OCI-LY1 (cell line): ENCODE measurements around the gene HMGCS1.
"Not testable (repeated sequence)": the region's sequence is repeated elsewhere in the genome, so short reads cannot be mapped to it uniquely, and the experiment has no call there.

ENCODE experiments used
- H2AFZ ChIP-seq: fragments of 200-600 bp; sonication (generic), shearing (Covaris generic); 2 replicates; pipeline ENCODE4 v1.6.0; 2014; ENCODE audit warnings: antibody characterized with exemption, mild to moderate bottlenecking, low read length
- H3F3A ChIP-seq: fragments of 200-600 bp; sonication (generic), shearing (Covaris generic); 2 replicates; pipeline ENCODE4 v1.6.0; 2014; ENCODE audit warnings: mild to moderate bottlenecking, antibody characterized with exemption, low read length, moderate library complexity; ENCODE audit not compliant: insufficient read depth
- H3K27ac ChIP-seq: fragments of 200-600 bp; sonication (generic); 2 replicates; pipeline ENCODE4 v1.5.1; 2014; ENCODE audit warnings: low read length, mixed run types, mild to moderate bottlenecking, low read depth; ENCODE audit not compliant: poor library complexity, severe bottlenecking
- H3K27me3 ChIP-seq: fragments of 200-600 bp; sonication (generic); 2 replicates; pipeline ENCODE4 v1.6.0; 2014; ENCODE audit warnings: antibody characterized with exemption, mild to moderate bottlenecking, low read length, moderate library complexity; ENCODE audit not compliant: insufficient read depth
- H3K36me3 ChIP-seq: fragments of 200-600 bp; sonication (generic); 2 replicates; pipeline ENCODE4 v1.6.1; 2014; ENCODE audit warnings: mild to moderate bottlenecking, antibody characterized with exemption, low read length, moderate library complexity, mixed read lengths; ENCODE audit not compliant: insufficient read depth
- H3K4me1 ChIP-seq: fragments of 200-600 bp; sonication (generic); 2 replicates; pipeline ENCODE4 v1.5.1; 2014; ENCODE audit warnings: mild to moderate bottlenecking, low read length, moderate library complexity; ENCODE audit not compliant: insufficient read depth, severe bottlenecking
- H3K4me2 ChIP-seq: fragments of 200-600 bp; sonication (generic), shearing (Covaris generic); 2 replicates; pipeline ENCODE4 v1.6.1; 2014; ENCODE audit warnings: low read length
- H3K4me3 ChIP-seq: fragments of 200-600 bp; sonication (generic); 2 replicates; pipeline ENCODE4 v1.5.1; 2014; ENCODE audit warnings: low read length, low read depth, mild to moderate bottlenecking, mixed read lengths; ENCODE audit not compliant: poor library complexity, severe bottlenecking
- H3K79me2 ChIP-seq: fragments of 200-600 bp; shearing (Covaris generic); 2 replicates; pipeline ENCODE4 v1.6.1; 2016; ENCODE audit warnings: mixed run types, low read length, mixed read lengths; ENCODE audit not compliant: insufficient read depth
- H3K9ac ChIP-seq: fragments of 200-600 bp; sonication (generic), shearing (Covaris generic); 2 replicates; pipeline ENCODE4 v1.6.1; 2014; ENCODE audit warnings: mild to moderate bottlenecking, low read length, mixed read lengths
- H3K9me2 ChIP-seq: fragments of 200-600 bp; sonication (generic), shearing (Covaris generic); 2 replicates; pipeline ENCODE4 v1.6.1; 2014; ENCODE audit warnings: low read depth, mild to moderate bottlenecking, low read length, mixed read lengths
- H3K9me3 ChIP-seq: fragments of 200-600 bp; shearing (Covaris generic); 2 replicates; pipeline ENCODE4 v1.6.1; 2014; ENCODE audit warnings: low read length, mixed read lengths
- H4K20me1 ChIP-seq: fragments of 200-600 bp; sonication (generic), shearing (Covaris generic); 2 replicates; pipeline ENCODE4 v1.6.0; 2016; ENCODE audit warnings: mild to moderate bottlenecking, low read length; ENCODE audit not compliant: insufficient read depth
- CTCF ChIP-seq: fragments of 200-600 bp; sonication (generic), shearing (Covaris generic); IDR thresholded peaks from 2 replicates; pipeline ENCODE4 v1.5.1; 2017; ENCODE audit warnings: mild to moderate bottlenecking, antibody characterized with exemption, low read length, moderate library complexity, mixed read lengths
- EZH2 ChIP-seq: fragments of 200-600 bp; sonication (generic), shearing (Covaris generic); IDR thresholded peaks from 2 replicates; pipeline ENCODE4 v1.8.0; 2017; ENCODE audit warnings: borderline replicate concordance, mixed run types, mild to moderate bottlenecking, antibody characterized with exemption, low read length, moderate library complexity, mixed read lengths

The HMGCS1 gene

GRCh38 chr5:43336159-43336558 is 22.9 kb upstream of the HMGCS1 start:
- no peak overlapping the region for H3K4me3 ChIP-seq
- H3K4me1 ChIP-seq, result no peaks in the 10 kb centered on the region
- H3K36me3 ChIP-seq, result no peaks in the 10 kb centered on the region
- H2AFZ ChIP-seq, result no peak overlapping the region
- H3K9ac ChIP-seq, result no peak overlapping the region
- peaks cover 2% of the 10 kb centered on the region; the same call in 1 of the 2 replicates for H3K27me3 ChIP-seq
- no peaks in the 10 kb centered on the region for H3K9me3 ChIP-seq
- no peak for TF ChIP-seq CTCF
- no peak for TF ChIP-seq EZH2
- H3K9me2 ChIP-seq, result no peaks in the 10 kb centered on the region
- H3K27ac ChIP-seq, result no peak overlapping the region
- no peaks in the 10 kb centered on the region for H3F3A ChIP-seq
- H3K79me2 ChIP-seq, result no peaks in the 10 kb centered on the region
- H3K4me2 ChIP-seq, result no peak overlapping the region
- no peaks in the 10 kb centered on the region for H4K20me1 ChIP-seq

- Histone ChIP-seq H2AFZ (no peak overlapping the region), H4K20me1 (no peaks in the 10 kb centered on the region), H3K36me3 (no peaks in the 10 kb centered on the region), H3K79me2 (no peaks in the 10 kb centered on the region), H3K27ac (no peak overlapping the region), H3F3A (no peaks in the 10 kb centered on the region), H3K9ac (no peak overlapping the region), H3K4me2 (no peak overlapping the region), H3K9me3 (no peaks in the 10 kb centered on the region), H3K4me3 (no peak overlapping the region), H3K27me3 (peaks cover 2% of the 10 kb centered on the region; the same call in 1 of the 2 replicates), H3K4me1 (no peaks in the 10 kb centered on the region), H3K9me2 (no peaks in the 10 kb centered on the region)
- TF ChIP-seq EZH2 (no peak), CTCF (no peak)
These were observed 22.5 kb upstream of the HMGCS1 start for GRCh38 chr5:43335681-43336080.

GRCh38 chr5:43332401-43332800 is 19.2 kb upstream of the HMGCS1 start:
- H3F3A ChIP-seq, result no peaks in the 10 kb centered on the region
- H2AFZ ChIP-seq, result no peak overlapping the region
- no peaks in the 10 kb centered on the region for H3K79me2 ChIP-seq
- no peaks in the 10 kb centered on the region for H3K4me1 ChIP-seq
- H3K4me2 ChIP-seq, result no peak overlapping the region
- no peaks in the 10 kb centered on the region; the same call in 1 of the 2 replicates for H3K36me3 ChIP-seq
- no peak overlapping the region for H3K4me3 ChIP-seq
- no peak for TF ChIP-seq CTCF
- no peak for TF ChIP-seq EZH2
- no peaks in the 10 kb centered on the region for H3K9me2 ChIP-seq
- no peak overlapping the region for H3K9ac ChIP-seq
- H3K9me3 ChIP-seq, result 0 out of 2 replicates have a peak, but pooled peaks cover 2% of the 10 kb centered on the region
- no peak overlapping the region for H3K27ac ChIP-seq
- peaks cover 2% of the 10 kb centered on the region; the same call in 1 of the 2 replicates for H3K27me3 ChIP-seq
- no peaks in the 10 kb centered on the region for H4K20me1 ChIP-seq

- not testable (repeated sequence) for H3F3A ChIP-seq, H3K27me3 ChIP-seq, H4K20me1 ChIP-seq, H3K4me3 ChIP-seq, H3K36me3 ChIP-seq, H3K4me2 ChIP-seq, H3K27ac ChIP-seq, H3K79me2 ChIP-seq, H3K9ac ChIP-seq, H3K4me1 ChIP-seq, H3K9me3 ChIP-seq, H3K9me2 ChIP-seq, H2AFZ ChIP-seq
These were observed 12.4 kb upstream of the HMGCS1 start for GRCh38 chr5:43325624-43326023.

- not testable (repeated sequence) for H3K27ac ChIP-seq, H2AFZ ChIP-seq, H3K4me3 ChIP-seq, H4K20me1 ChIP-seq, H3K9me2 ChIP-seq, H3K9me3 ChIP-seq, H3K27me3 ChIP-seq, H3K4me2 ChIP-seq, H3K79me2 ChIP-seq, H3K4me1 ChIP-seq, H3F3A ChIP-seq, H3K36me3 ChIP-seq, H3K9ac ChIP-seq
These were observed 10.3 kb upstream of the HMGCS1 start for GRCh38 chr5:43323488-43323887.
